Rectal smooth muscle tissue (tissue), 1 donor: ENCODE results near the gene CEP112.

Experiments
- H3K27ac ChIP-seq: one replicate; pipeline ENCODE4 v1.7.0; 2013; ENCODE audit warnings: low read depth, low read length, inconsistent platforms
- H3K27me3 ChIP-seq: one replicate; pipeline ENCODE4 v1.7.0; 2013; ENCODE audit warnings: low read length; ENCODE audit not compliant: control insufficient read depth, insufficient read depth
- H3K36me3 ChIP-seq: one replicate; pipeline ENCODE4 v1.7.0; 2013; ENCODE audit warnings: low read length; ENCODE audit not compliant: control insufficient read depth, insufficient read depth
- H3K4me1 ChIP-seq: one replicate; pipeline ENCODE4 v1.7.0; 2013; ENCODE audit warnings: low read length; ENCODE audit not compliant: control insufficient read depth, insufficient read depth
- H3K4me3 ChIP-seq: one replicate; pipeline ENCODE4 v1.7.0; 2013; ENCODE audit warnings: low read length
- H3K9ac ChIP-seq: one replicate; pipeline ENCODE4 v1.7.0; 2013; ENCODE audit warnings: low read length

CEP112 gene

GRCh38 chr17:65954148-65954449 lies 237.8 kb downstream of the CEP112 start:
- no peak overlapping the region for H3K9ac ChIP-seq
- H3K27me3 ChIP-seq = no peaks in the 10 kb centered on the region
- no peak overlapping the region for H3K4me3 ChIP-seq
- peaks cover 1% of the 10 kb centered on the region for H3K36me3 ChIP-seq
- no peak overlapping the region for H3K27ac ChIP-seq
- H3K4me1 ChIP-seq = no peaks in the 10 kb centered on the region

GRCh38 chr17:65953316-65954147 lies 238.4 kb downstream of the CEP112 start:
- no peaks in the 10 kb centered on the region for H3K4me1 ChIP-seq
- H3K27ac ChIP-seq = no peak overlapping the region
- H3K27me3 ChIP-seq = no peaks in the 10 kb centered on the region
- no peak overlapping the region for H3K4me3 ChIP-seq
- no peaks in the 10 kb centered on the region for H3K36me3 ChIP-seq
- H3K9ac ChIP-seq = no peak overlapping the region

DNA sequence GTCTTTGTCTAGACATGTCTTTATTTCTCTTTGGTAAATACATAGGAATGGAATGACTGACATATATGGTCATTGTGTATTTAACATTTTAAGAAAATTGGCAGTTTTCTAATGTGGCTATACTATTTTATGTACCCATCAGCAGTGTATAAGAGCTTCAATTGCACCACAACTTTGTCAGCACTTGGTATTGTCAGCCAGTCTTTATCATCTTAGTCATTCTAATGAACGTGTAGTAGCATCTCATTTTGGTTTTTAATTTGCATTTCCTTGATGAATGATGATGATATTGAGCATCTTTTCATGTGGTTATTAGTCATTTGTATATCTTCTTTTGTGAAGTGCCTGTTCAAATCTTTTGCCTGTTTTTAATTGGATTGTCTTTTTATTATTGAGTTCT lies 239.3 kb downstream of the CEP112 start:
- no peaks in the 10 kb centered on the region for H3K36me3 ChIP-seq
- H3K4me1 ChIP-seq = no peaks in the 10 kb centered on the region
- H3K27me3 ChIP-seq = no peaks in the 10 kb centered on the region
- no peak overlapping the region for H3K4me3 ChIP-seq
- H3K27ac ChIP-seq = no peak overlapping the region
- H3K9ac ChIP-seq = no peak overlapping the region

DNA sequence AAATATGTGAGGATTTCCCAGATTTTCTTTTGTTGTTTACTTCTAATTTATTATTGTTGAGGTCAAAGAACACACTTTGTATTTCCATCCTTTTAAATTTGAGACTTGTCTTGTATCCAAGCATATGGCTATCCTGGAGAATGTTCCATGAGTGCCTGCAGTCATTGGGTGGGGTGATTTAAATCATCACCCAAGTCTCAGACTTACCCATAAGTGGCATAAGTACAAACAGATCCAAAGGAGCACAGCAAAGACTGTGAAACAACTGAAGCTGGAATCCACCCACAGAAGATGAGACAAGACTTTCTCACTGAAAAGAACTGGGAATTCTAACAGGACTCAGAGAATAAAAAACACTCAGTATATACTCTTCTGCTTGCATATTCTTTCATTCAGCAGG lies 239.9 kb downstream of the CEP112 start:
- H3K27ac ChIP-seq = no peak overlapping the region
- no peak overlapping the region for H3K9ac ChIP-seq
- H3K36me3 ChIP-seq = no peaks in the 10 kb centered on the region
- H3K4me1 ChIP-seq = no peaks in the 10 kb centered on the region
- no peaks in the 10 kb centered on the region for H3K27me3 ChIP-seq
- no peak overlapping the region for H3K4me3 ChIP-seq

DNA sequence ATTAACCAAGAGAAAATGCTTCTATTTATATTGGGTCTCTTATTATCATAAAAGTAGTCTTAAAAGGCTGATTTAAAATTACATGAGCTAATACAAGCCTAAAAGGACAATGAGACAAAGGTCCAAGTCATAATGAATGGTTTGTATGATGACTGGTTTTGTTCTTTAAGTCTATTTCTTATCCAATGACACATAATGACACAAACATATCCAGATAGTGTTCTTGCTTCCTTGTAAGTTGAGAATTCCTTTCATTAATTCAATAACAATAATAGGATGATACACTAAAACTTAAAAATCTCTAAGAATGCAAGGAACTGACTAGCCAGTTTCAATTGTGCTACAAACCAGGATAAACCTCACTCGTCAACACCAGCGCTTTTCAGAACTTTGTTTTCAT lies 244.1 kb downstream of the CEP112 start:
- no peaks in the 10 kb centered on the region for H3K27me3 ChIP-seq
- no peak overlapping the region for H3K9ac ChIP-seq
- no peak overlapping the region for H3K27ac ChIP-seq
- no peaks in the 10 kb centered on the region for H3K4me1 ChIP-seq
- no peaks in the 10 kb centered on the region for H3K36me3 ChIP-seq
- no peak overlapping the region for H3K4me3 ChIP-seq

GRCh38 chr17:65942592-65942991 lies 249.3 kb downstream of the CEP112 start:
- no peaks in the 10 kb centered on the region for H3K36me3 ChIP-seq
- H3K27ac ChIP-seq = no peak overlapping the region
- no peaks in the 10 kb centered on the region for H3K4me1 ChIP-seq
- H3K27me3 ChIP-seq = no peaks in the 10 kb centered on the region
- H3K4me3 ChIP-seq = no peak overlapping the region
- no peak overlapping the region for H3K9ac ChIP-seq

- no peaks in the 10 kb centered on the region for H3K4me1 ChIP-seq
- H3K36me3 ChIP-seq = no peaks in the 10 kb centered on the region
- no peak overlapping the region for H3K9ac ChIP-seq
- no peaks in the 10 kb centered on the region for H3K27me3 ChIP-seq
- no peak overlapping the region for H3K4me3 ChIP-seq
- H3K27ac ChIP-seq = no peak overlapping the region
Observed at GRCh38 chr17:65941356-65941899, 250.5 kb downstream of the CEP112 start.

DNA sequence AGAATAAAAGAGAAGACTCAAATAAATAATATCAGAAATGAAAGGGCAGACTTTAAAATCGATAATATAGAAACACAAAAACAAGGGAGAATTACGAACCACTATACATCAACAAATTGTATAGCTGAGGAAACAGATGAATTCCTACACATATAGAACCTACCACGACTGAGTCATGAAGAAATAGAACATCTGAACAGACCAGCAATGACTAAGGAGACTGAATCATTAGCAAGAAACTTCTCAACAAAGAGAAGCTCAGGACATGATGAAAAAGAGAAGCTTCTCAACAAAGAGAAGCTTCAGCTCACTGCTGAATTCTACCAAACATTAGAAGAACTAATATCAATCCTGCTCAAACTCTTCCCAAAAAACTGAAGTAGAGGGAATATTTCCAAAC lies 255.9 kb downstream of the CEP112 start:
- Histone ChIP-seq H3K27me3 (no peaks in the 10 kb centered on the region), H3K4me3 (no peak overlapping the region), H3K36me3 (no peaks in the 10 kb centered on the region), H3K27ac (no peak overlapping the region), H3K9ac (no peak overlapping the region), H3K4me1 (no peaks in the 10 kb centered on the region)

DNA sequence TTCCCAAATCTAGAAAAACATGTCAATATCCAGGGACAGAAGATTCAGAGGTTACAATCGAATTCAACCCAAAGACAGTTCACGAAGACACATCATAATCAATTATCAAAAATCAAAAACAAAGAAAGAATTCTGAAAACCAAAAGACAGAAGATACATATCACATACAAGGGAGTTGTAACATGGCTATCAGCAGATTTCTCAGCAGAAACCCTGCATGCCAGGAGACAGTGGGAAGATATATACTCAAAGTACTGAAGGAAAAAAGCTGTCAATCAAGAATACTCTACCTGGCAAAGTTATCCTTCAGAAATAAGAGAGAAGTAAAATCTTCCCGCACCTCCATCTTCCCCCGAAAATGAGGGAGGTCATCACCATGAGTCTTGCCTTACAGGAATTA lies 258.6 kb downstream of the CEP112 start:
- Histone ChIP-seq H3K27ac (no peak overlapping the region), H3K9ac (no peak overlapping the region), H3K4me1 (no peaks in the 10 kb centered on the region), H3K27me3 (no peaks in the 10 kb centered on the region), H3K4me3 (no peak overlapping the region), H3K36me3 (no peaks in the 10 kb centered on the region)

GRCh38 chr17:65931246-65932149 lies 260.4 kb downstream of the CEP112 start:
- Histone ChIP-seq H3K9ac (no peak overlapping the region), H3K4me3 (no peak overlapping the region), H3K36me3 (no peaks in the 10 kb centered on the region), H3K27ac (no peak overlapping the region), H3K27me3 (no peaks in the 10 kb centered on the region), H3K4me1 (no peaks in the 10 kb centered on the region)

DNA sequence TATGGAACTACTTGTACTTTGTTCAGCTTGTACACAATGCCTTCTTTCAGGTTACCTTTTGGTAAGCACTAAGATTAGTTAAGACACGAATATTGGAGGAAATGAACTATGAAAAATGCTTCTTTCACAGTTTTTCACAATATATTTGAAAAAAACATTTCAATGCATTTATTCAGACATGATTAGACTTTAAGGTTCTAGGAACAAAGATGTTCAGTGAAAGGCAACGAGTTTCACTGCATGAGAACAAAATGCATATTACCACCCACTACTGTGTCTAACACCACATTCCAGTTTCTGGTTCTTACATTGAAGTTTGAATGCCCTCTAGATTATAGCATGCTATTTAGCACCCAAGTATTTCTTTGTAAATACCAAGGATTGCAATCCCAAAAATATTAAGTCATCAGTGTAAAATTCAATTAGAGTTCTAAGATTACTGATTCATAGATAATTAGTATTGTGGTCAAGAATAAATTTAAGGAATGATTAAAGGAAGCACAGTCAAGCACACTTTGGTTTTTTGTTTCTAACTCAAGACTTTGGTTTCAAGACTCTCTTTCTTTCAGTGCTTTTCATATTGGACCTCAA lies 261.7 kb downstream of the CEP112 start:
- H3K9ac ChIP-seq = no peak overlapping the region
- no peaks in the 10 kb centered on the region for H3K4me1 ChIP-seq
- H3K27me3 ChIP-seq = no peaks in the 10 kb centered on the region
- no peak overlapping the region for H3K4me3 ChIP-seq
- H3K27ac ChIP-seq = no peak overlapping the region
- H3K36me3 ChIP-seq = no peaks in the 10 kb centered on the region

GRCh38 chr17:65926599-65926998 lies 265.3 kb downstream of the CEP112 start:
- no peaks in the 10 kb centered on the region for H3K4me1 ChIP-seq
- no peaks in the 10 kb centered on the region for H3K36me3 ChIP-seq
- no peak overlapping the region for H3K9ac ChIP-seq
- H3K4me3 ChIP-seq = no peak overlapping the region
- H3K27me3 ChIP-seq = no peaks in the 10 kb centered on the region
- H3K27ac ChIP-seq = no peak overlapping the region
